ENCODE results near the gene SLC35F4. TPM values are rescaled to one million over a fixed set of nuclear protein-coding genes. Genes with fewer than 3 reads are reported as not detected.

SLC35F4 gene
- total RNA-seq, 1 donor from 2014 or later: 0.14 TPM

DNA sequence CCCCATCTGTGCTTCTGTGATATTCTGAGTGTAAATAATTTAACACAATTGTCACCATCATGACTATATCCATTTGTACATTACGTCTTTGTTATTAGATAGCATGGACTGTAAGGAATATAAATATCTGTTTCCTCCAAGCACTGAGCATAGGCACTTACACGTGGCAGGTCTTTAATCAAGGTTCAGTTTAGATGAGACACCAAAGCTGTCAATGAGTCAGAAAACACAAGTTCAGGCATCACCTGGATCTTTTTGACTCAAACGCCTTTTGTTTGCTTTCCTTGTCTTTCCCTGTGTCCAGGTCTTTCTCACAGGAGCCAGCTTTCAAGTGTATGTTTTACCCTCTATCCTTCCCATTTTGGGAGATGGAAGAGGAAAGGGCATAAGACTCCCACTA lies 209.0 kb downstream of the SLC35F4 start:
- Mint-ChIP-seq H3K27ac (no peak overlapping the region), H3K9me3 (ENCODE audit: low read depth) (no peaks in the 10 kb centered on the region), H3K4me1 (ENCODE audit: low read depth) (no peaks in the 10 kb centered on the region), H3K4me3 (ENCODE audit: low read depth) (no peak overlapping the region), H3K27me3 (no peaks in the 10 kb centered on the region), H3K36me3 (ENCODE audit: insufficient read depth) (no peaks in the 10 kb centered on the region)
- TF ChIP-seq, protein P1, sequence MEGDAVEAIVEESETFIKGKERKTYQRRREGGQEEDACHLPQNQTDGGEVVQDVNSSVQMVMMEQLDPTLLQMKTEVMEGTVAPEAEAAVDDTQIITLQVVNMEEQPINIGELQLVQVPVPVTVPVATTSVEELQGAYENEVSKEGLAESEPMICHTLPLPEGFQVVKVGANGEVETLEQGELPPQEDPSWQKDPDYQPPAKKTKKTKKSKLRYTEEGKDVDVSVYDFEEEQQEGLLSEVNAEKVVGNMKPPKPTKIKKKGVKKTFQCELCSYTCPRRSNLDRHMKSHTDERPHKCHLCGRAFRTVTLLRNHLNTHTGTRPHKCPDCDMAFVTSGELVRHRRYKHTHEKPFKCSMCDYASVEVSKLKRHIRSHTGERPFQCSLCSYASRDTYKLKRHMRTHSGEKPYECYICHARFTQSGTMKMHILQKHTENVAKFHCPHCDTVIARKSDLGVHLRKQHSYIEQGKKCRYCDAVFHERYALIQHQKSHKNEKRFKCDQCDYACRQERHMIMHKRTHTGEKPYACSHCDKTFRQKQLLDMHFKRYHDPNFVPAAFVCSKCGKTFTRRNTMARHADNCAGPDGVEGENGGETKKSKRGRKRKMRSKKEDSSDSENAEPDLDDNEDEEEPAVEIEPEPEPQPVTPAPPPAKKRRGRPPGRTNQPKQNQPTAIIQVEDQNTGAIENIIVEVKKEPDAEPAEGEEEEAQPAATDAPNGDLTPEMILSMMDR (IDR thresholded peaks at IDR 0.05; ENCODE audit: unreplicated experiment): no peak
- no peak for DNase-seq (ENCODE audit: low spot score, unreplicated experiment)

DNA sequence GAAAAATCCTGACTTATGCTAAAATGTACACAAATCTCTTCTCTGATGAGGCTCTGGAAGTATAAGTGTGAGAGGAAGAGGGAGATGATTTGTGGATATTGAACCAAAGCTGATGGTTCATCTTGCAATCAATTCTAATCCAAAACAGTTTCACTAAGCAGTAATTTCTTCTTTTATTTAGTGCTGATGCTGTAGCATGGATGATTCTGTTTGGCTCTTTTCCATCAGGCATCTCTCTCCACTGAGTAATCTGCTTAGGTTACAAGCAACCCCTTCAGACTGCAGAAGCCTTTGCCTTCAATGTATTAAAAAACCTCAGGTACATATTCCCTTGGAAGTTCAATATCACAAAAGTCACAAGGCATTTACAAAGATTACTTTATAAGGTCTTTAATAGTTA lies 213.1 kb downstream of the SLC35F4 start:
- TF ChIP-seq, protein P1 (IDR thresholded peaks at IDR 0.05; ENCODE audit: unreplicated experiment): no peak

DNA sequence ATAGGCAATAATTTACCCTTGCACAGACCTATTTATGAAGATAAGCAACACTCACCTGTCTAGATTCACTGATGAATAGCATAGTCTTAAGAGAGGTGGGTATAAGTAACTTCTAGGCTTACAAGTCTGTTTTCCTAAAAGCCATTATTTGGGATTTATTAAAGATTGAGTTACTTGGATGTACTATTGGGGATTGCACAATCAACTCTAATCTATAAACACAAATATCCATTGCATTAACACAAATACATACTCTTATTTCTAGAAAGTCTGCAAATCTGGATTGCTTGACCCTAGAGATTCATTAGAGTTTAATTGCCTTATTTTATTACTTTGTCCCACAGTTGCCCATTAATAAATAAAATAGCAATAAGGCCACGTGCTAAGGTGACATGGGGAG lies 224.1 kb downstream of the SLC35F4 start:
- peaks cover 13% of the 10 kb centered on the region for H3K4me1 Mint-ChIP-seq (ENCODE audit: low read depth)
- peaks cover 10% of the 10 kb centered on the region for H3K9me3 Mint-ChIP-seq (ENCODE audit: low read depth)
- no peak overlapping the region for H3K27ac Mint-ChIP-seq
- TF ChIP-seq, protein P1 (IDR thresholded peaks at IDR 0.05; ENCODE audit: unreplicated experiment): no peak
- no peaks in the 10 kb centered on the region for H3K36me3 Mint-ChIP-seq (ENCODE audit: insufficient read depth)
- H3K4me3 Mint-ChIP-seq (ENCODE audit: low read depth): no peak overlapping the region
- H3K27me3 Mint-ChIP-seq: no peaks in the 10 kb centered on the region
- no peak for DNase-seq (ENCODE audit: low spot score, unreplicated experiment)

More for the DNA sequence above, 213.1 kb downstream of the SLC35F4 start:
- no peaks in the 10 kb centered on the region for H3K4me1 Mint-ChIP-seq (ENCODE audit: low read depth)
- peaks cover 2% of the 10 kb centered on the region for H3K27me3 Mint-ChIP-seq
- no peaks in the 10 kb centered on the region for H3K36me3 Mint-ChIP-seq (ENCODE audit: insufficient read depth)
- no peak overlapping the region for H3K27ac Mint-ChIP-seq
- no peak overlapping the region for H3K4me3 Mint-ChIP-seq (ENCODE audit: low read depth)
- H3K9me3 Mint-ChIP-seq (ENCODE audit: low read depth): no peaks in the 10 kb centered on the region
- no peak for DNase-seq (ENCODE audit: low spot score, unreplicated experiment)

DNA sequence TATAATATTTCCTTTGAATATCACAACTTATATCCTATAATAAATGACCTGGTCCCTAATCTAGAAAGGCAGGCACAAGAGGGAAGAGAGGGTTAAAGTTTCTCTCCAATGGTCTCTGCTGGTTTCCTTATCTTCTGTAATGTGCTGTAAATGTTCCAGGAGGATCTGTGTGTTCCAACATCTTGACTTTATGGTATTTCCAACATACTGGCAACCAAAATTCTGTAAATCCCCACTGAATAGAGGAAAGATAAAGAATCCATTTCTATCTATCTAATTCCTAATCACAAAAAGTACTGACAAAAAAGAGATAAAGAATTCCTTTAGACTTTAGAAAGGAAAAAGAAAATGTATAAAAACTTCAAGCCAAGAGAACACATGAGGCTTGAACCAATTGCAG lies 225.9 kb downstream of the SLC35F4 start:
- DNase-seq (ENCODE audit: low spot score, unreplicated experiment): no peak
- Mint-ChIP-seq H3K27me3 (no peaks in the 10 kb centered on the region), H3K36me3 (ENCODE audit: insufficient read depth) (no peaks in the 10 kb centered on the region), H3K27ac (no peak overlapping the region), H3K9me3 (ENCODE audit: low read depth) (peaks cover 3% of the 10 kb centered on the region), H3K4me3 (ENCODE audit: low read depth) (no peak overlapping the region), H3K4me1 (ENCODE audit: low read depth) (peaks cover 13% of the 10 kb centered on the region)
- TF ChIP-seq, protein P1 (IDR thresholded peaks at IDR 0.05; ENCODE audit: unreplicated experiment): no peak

DNA sequence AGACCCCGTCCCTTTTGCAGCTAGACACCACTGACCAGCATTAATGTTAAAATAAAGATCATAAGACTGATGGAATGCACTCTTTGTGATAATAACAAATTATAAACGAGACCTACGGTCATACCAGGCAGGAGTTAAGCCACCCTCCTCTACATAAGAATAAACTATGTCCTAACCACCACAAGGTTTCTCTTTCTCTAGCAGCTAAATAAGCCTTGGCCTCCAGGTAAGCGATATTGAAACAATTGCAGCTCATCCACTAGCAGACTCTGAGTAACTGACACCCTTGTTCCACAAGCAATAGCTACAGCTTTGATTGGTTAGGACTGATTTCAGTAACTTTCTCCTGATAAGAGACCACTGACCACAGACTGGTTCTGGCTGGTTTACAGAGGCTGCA lies 228.0 kb downstream of the SLC35F4 start:
- Mint-ChIP-seq H3K4me3 (ENCODE audit: low read depth) (no peak overlapping the region), H3K4me1 (ENCODE audit: low read depth) (peaks cover 19% of the 10 kb centered on the region), H3K9me3 (ENCODE audit: low read depth) (no peaks in the 10 kb centered on the region), H3K27me3 (no peaks in the 10 kb centered on the region), H3K36me3 (ENCODE audit: insufficient read depth) (no peaks in the 10 kb centered on the region), H3K27ac (no peak overlapping the region)
- DNase-seq (ENCODE audit: low spot score, unreplicated experiment): no peak
- TF ChIP-seq, protein P1 (IDR thresholded peaks at IDR 0.05; ENCODE audit: unreplicated experiment): no peak
